CD14-positive monocyte (primary cell): ENCODE results near the gene OR2V1. TPM values are rescaled to one million over a fixed set of nuclear protein-coding genes. Genes with fewer than 3 reads are reported as not detected.
A peak's percentile ranks its signal among the peaks of the same experiment; 100 is the strongest.
"Not testable (repeated sequence)": the region's sequence is repeated elsewhere in the genome, so short reads cannot be mapped to it uniquely, and the experiment has no call there.

ENCODE experiments used
- DNase-seq, 3 donors: peaks; one replicate each; pipeline ENCODE4 v3.0.0-alpha.2; 2011 to 2022
- H2AFZ ChIP-seq: 2 replicates; pipeline ENCODE4 v1.6.0; 2012; ENCODE audit warnings: mild to moderate bottlenecking, low read depth, low read length, inconsistent platforms; ENCODE audit not compliant: insufficient read depth, poor library complexity, severe bottlenecking
- H3K27ac ChIP-seq, 2 donors: 1 replicate in 1 of 2; 2 replicates in 1 of 2; pipeline ENCODE4 v1.5.1; 2012 to 2013; ENCODE audit warnings: low read length in 2 of 2, control low read depth in 1 of 2, inconsistent platforms in 1 of 2, low read depth in 1 of 2, mild to moderate bottlenecking in 1 of 2
- H3K27me3 ChIP-seq, 2 donors: one replicate each; pipeline versions ENCODE4 v1.6.0 to v1.6.1; 2011 to 2013; ENCODE audit warnings: low read length in 2 of 2; ENCODE audit not compliant: control insufficient read depth in 2 of 2, insufficient read depth in 2 of 2
- H3K36me3 ChIP-seq, 2 donors: replicated peaks in 1 of 2; 1 replicate in 1 of 2; 2 replicates in 1 of 2; pipeline versions ENCODE4 v1.5.1 to v1.6.1; 2012 to 2013; ENCODE audit warnings: low read length in 2 of 2, control low read depth in 1 of 2, inconsistent platforms in 1 of 2, mild to moderate bottlenecking in 1 of 2; ENCODE audit not compliant: insufficient read depth in 2 of 2, control insufficient read depth in 1 of 2
- H3K4me1 ChIP-seq, 2 donors: 1 replicate in 1 of 2; 2 replicates in 1 of 2; pipeline versions ENCODE4 v1.5.1 to v1.6.1; 2012 to 2013; ENCODE audit warnings: low read length in 2 of 2, control low read depth in 1 of 2, inconsistent platforms in 1 of 2, mild to moderate bottlenecking in 1 of 2, moderate library complexity in 1 of 2; ENCODE audit not compliant: insufficient read depth in 2 of 2, control insufficient read depth in 1 of 2
- H3K4me2 ChIP-seq: replicated peaks from 2 replicates; pipeline ENCODE3; 2012; ENCODE audit warnings: low read length, moderate library complexity, mild to moderate bottlenecking; ENCODE audit not compliant: poor library complexity, severe bottlenecking; ENCODE audit errors: extremely low read depth
- H3K4me3 ChIP-seq, 3 experiments: fragments of 200-600 bp in 1 of 3; sonication (generic) in 1 of 3; replicated peaks in 1 of 3; 1 replicate in 2 of 3; 2 replicates in 1 of 3; pipeline ENCODE4 v1.5.1; 2011 to 2013; ENCODE audit warnings: low read length in 3 of 3, mild to moderate bottlenecking in 3 of 3, control low read depth in 2 of 3, low read depth in 2 of 3, inconsistent platforms in 1 of 3, moderate library complexity in 1 of 3
- H3K79me2 ChIP-seq: 2 replicates; pipeline ENCODE4 v1.6.0; 2012; ENCODE audit warnings: mild to moderate bottlenecking, control low read depth, inconsistent platforms, low read length, moderate library complexity; ENCODE audit not compliant: insufficient read depth
- H3K9ac ChIP-seq: 2 replicates; pipeline ENCODE4 v1.6.0; 2017; ENCODE audit warnings: low read length, mild to moderate bottlenecking; ENCODE audit not compliant: insufficient read depth, poor library complexity, severe bottlenecking
- H3K9me3 ChIP-seq, 2 donors: replicated peaks in 1 of 2; 1 replicate in 1 of 2; 2 replicates in 1 of 2; pipeline versions ENCODE4 v1.5.1 to v1.6.1; 2012 to 2013; ENCODE audit warnings: low read length in 2 of 2, control low read depth in 1 of 2; ENCODE audit not compliant: control insufficient read depth in 1 of 2, insufficient read depth in 1 of 2
- H4K20me1 ChIP-seq: 2 replicates; pipeline ENCODE4 v1.6.0; 2012; ENCODE audit warnings: mild to moderate bottlenecking, low read length, control low read depth, moderate library complexity; ENCODE audit not compliant: insufficient read depth
- H3K27ac Mint-ChIP-seq, 7 donors: one replicate each; pipeline ENCODE4 v1.8.0; 2020; ENCODE audit warnings: mild to moderate bottlenecking in 7 of 7, mixed read lengths in 7 of 7, moderate library complexity in 6 of 7, inconsistent platforms in 2 of 7
- H3K27me3 Mint-ChIP-seq, 3 donors: one replicate each; pipeline ENCODE4 v1.8.0; 2021 to 2022; ENCODE audit warnings: low read depth in 3 of 3, mild to moderate bottlenecking in 3 of 3, mixed read lengths in 3 of 3, moderate library complexity in 3 of 3, inconsistent platforms in 1 of 3
- H3K36me3 Mint-ChIP-seq, 2 donors: one replicate each; pipeline ENCODE4 v1.8.0; 2020; ENCODE audit warnings: mixed read lengths in 2 of 2, inconsistent platforms in 1 of 2, mild to moderate bottlenecking in 1 of 2
- H3K4me1 Mint-ChIP-seq: one replicate; pipeline ENCODE4 v1.8.0; 2020; ENCODE audit warnings: mild to moderate bottlenecking, mixed read lengths
- H3K4me3 Mint-ChIP-seq, 2 donors: one replicate each; pipeline ENCODE4 v1.8.0; 2020; ENCODE audit warnings: mild to moderate bottlenecking in 2 of 2, mixed read lengths in 2 of 2, moderate library complexity in 1 of 2
- H3K9me3 Mint-ChIP-seq, 7 donors: one replicate each; pipeline ENCODE4 v1.8.0; 2020 to 2022; ENCODE audit warnings: mixed read lengths in 7 of 7, mild to moderate bottlenecking in 6 of 7, moderate library complexity in 6 of 7, inconsistent platforms in 2 of 7
- CTCF ChIP-seq: fragments of 200-600 bp; IDR thresholded peaks from one replicate; pipeline ENCODE4 v1.8.0; 2022; ENCODE audit warnings: antibody characterized with exemption, mild to moderate bottlenecking
- WGBS: methylation state at CpG from one replicate; pipeline ENCODE4 v1.1.5; 2013; ENCODE audit warnings: missing lambda C conversion rate; ENCODE audit not compliant: insufficient coverage; 5-methylcytosine and 5-hydroxymethylcytosine counted together
- intact Hi-C, 2 donors: fragments of 100-400 bp; cut with micrococcal nuclease; formaldehyde crosslinking; loops; one replicate each; pipeline versions ENCODE4 v1.15.0 to v1.15.1; 2023
- polyA plus RNA-seq, 3 donors: library from polyadenylated mRNA; depleted of rRNA in 1 of 3; unstranded in 2 of 3; stranded (reverse) in 1 of 3; fragments of 300-500 nt in 2 of 3; fragments of >200 nt in 1 of 3; fragmentation: Illumina TruSeq in 2 of 3; gene quantifications; 1 replicate in 2 of 3; 2 replicates in 1 of 3; pipeline ENCODE4 v1.2.3, GENCODE V29; 2012 to 2021

OR2V1 gene
- polyA plus RNA-seq, 3 donors: not detected

- Mint-ChIP-seq H3K9me3 (peaks cover 0 to 15% (median 6%) of the 10 kb centered on the region in 7 donors), H3K27ac (no peak overlapping the region), H3K4me3 (no peak overlapping the region), H3K27me3 (peaks cover 7 to 17% (median 16%) of the 10 kb centered on the region in 3 donors), H3K4me1 (no peaks in the 10 kb centered on the region), H3K36me3 (no peaks in the 10 kb centered on the region)
- Histone ChIP-seq H3K4me2 (no peak overlapping the region), H2AFZ (no peak overlapping the region), H3K9me3 (peaks cover 0 to 3% of the 10 kb centered on the region in 2 donors), H3K36me3 (no peaks in the 10 kb centered on the region), H3K9ac (no peak overlapping the region), H3K79me2 (no peaks in the 10 kb centered on the region), H3K27ac (no peak overlapping the region), H3K4me3 (no peak overlapping the region), H3K27me3 (no peaks in the 10 kb centered on the region), H4K20me1 (no peaks in the 10 kb centered on the region), H3K4me1 (no peaks in the 10 kb centered on the region)
- TF ChIP-seq CTCF: no peak
- intact Hi-C loops: no loop called here
- WGBS: 87% methylated on average over 6 of the region's 6 CpGs
- no peak for DNase-seq
Measured at GRCh38 chr5:181149355-181149754, 18.4 kb upstream of the OR2V1 start.

- H4K20me1 ChIP-seq, H3K4me1 Mint-ChIP-seq, H3K36me3 Mint-ChIP-seq, intact Hi-C loops, H3K4me3 Mint-ChIP-seq, H3K4me3 ChIP-seq, H3K9ac ChIP-seq, H3K27ac ChIP-seq, H3K4me1 ChIP-seq, H3K4me2 ChIP-seq, H3K79me2 ChIP-seq, H3K9me3 ChIP-seq, DNase-seq, H3K27me3 ChIP-seq, H3K36me3 ChIP-seq, H2AFZ ChIP-seq: not testable (repeated sequence)
- Mint-ChIP-seq H3K27me3 (peaks cover 10 to 19% (median 15%) of the 10 kb centered on the region in 3 donors), H3K9me3 (peaks cover 2 to 24% (median 4%) of the 10 kb centered on the region in 7 donors), H3K27ac (peak within 1 kb of the TSS in 2 of 7 donors; percentile 37 to 40)
- WGBS: 43% methylated on average over 4 of the region's 7 CpGs
Measured at GRCh38 chr5:181146927-181147636, 16.1 kb upstream of the OR2V1 start, which contains the start of gene OR2V2. Gene OR2V2 (plus strand): TSS chr5:181147586. CDS start chr5:181154943, 7,357 bp downstream.
